Neutrophil (primary cell): ENCODE results near the gene DHX34.
A peak's percentile ranks its signal among the peaks of the same experiment; 100 is the strongest.

ENCODE experiments used
- H3K27ac ChIP-seq: fragments of 200-600 bp; sonication (generic); 2 replicates; pipeline ENCODE4 v1.5.1; 2016; ENCODE audit warnings: mild to moderate bottlenecking, moderate library complexity
- H3K27me3 ChIP-seq: fragments of 200-600 bp; sonication (generic); 2 replicates; pipeline ENCODE4 v1.6.0; 2016; ENCODE audit warnings: mild to moderate bottlenecking
- H3K36me3 ChIP-seq: fragments of 200-600 bp; sonication (generic); 2 replicates; pipeline ENCODE4 v1.5.1; 2017
- H3K4me1 ChIP-seq, 2 experiments: fragments of 200-600 bp in 1 of 2; sonication (generic) in 1 of 2; 1 replicate in 1 of 2; 2 replicates in 1 of 2; pipeline versions ENCODE4 v1.5.1 to v1.6.1; 2013 to 2016; ENCODE audit warnings: low read depth in 1 of 2, low read length in 1 of 2, mild to moderate bottlenecking in 1 of 2, moderate library complexity in 1 of 2; ENCODE audit not compliant: control insufficient read depth in 1 of 2, insufficient read depth in 1 of 2
- H3K4me3 ChIP-seq, 2 experiments: fragments of 200-600 bp in 1 of 2; sonication (generic) in 1 of 2; 1 replicate in 1 of 2; 2 replicates in 1 of 2; pipeline ENCODE4 v1.5.1; 2013 to 2016; ENCODE audit warnings: low read depth in 1 of 2, low read length in 1 of 2, mild to moderate bottlenecking in 1 of 2, moderate library complexity in 1 of 2
- H3K9me3 ChIP-seq: fragments of 200-600 bp; sonication (generic); 2 replicates; pipeline ENCODE4 v1.5.1; 2016
- CTCF ChIP-seq: fragments of 200-600 bp; sonication (generic); IDR thresholded peaks from 2 replicates; pipeline ENCODE4 v1.5.1; 2016; ENCODE audit warnings: antibody characterized with exemption

Gene DHX34

DNA sequence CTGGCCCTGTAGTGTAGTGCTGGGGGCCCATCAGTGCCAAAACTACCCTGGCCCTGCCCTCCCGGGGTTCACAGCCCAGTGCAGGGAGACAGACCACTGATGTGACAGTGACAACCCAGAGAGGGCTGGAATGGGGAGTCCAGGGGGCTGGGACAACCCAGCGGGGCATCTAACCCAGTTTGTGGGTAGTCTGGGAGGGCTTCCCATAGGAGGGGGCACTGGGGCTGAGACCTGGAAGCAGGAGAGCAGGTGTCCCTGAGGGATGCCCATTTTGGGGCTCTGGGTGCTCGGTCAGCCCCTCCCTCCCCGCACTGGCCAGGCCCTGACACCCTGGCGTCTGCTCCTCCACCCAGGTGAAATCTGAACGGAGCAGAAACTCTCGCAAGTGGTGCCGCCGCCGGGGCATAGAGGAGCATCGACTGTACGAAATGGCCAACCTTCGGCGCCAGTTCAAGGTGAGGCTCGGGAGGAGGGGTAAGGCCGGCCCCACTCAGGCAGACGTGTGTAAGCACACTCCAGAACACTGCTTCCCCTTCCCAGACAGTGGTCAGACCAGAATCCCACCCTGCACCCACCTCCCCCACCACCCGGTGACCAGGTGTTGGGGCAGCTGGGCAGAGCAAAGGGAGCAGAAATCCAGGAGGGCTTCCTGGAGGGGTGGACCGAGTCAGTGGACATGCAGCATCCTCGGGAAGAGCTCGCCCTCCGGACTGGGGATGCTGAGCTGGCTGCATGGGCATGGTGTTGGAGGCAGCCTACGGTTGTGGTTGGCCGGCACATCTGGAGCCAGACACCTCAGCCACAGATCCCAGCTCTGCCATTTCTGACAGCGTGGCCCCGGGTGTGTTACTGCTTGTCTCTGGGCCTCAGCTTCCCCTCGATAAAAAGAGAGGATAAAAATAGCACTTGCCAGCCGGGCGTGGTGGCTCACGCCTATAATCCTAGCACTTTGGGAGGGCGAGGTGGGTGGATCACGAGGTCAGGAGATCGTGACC is 24.4 kb downstream of the DHX34 start:
- Histone ChIP-seq H3K4me1 (peaks cover 55 to 70% of the 10 kb centered on the region in 2 experiments), H3K9me3 (no peaks in the 10 kb centered on the region), H3K36me3 (peaks cover 96% of the 10 kb centered on the region), H3K27me3 (no peaks in the 10 kb centered on the region), H3K27ac (peak overlapping the region; percentile 94), H3K4me3 (no peak overlapping the region)
- TF ChIP-seq CTCF, result no peak

GRCh38 chr19:47374876-47375693 is 26.0 kb downstream of the DHX34 start:
- Histone ChIP-seq H3K4me1 (peaks cover 44 to 63% of the 10 kb centered on the region in 2 experiments), H3K27me3 (no peaks in the 10 kb centered on the region), H3K36me3 (peaks cover 97% of the 10 kb centered on the region), H3K27ac (peak overlapping the region; percentile 94), H3K4me3 (no peak overlapping the region), H3K9me3 (no peaks in the 10 kb centered on the region)
- TF ChIP-seq CTCF, result no peak

- Histone ChIP-seq H3K4me3 (no peak overlapping the region), H3K27me3 (no peaks in the 10 kb centered on the region), H3K36me3 (peaks cover 100% of the 10 kb centered on the region), H3K27ac (peak overlapping the region; percentile 94), H3K4me1 (peaks cover 44 to 63% of the 10 kb centered on the region in 2 experiments), H3K9me3 (no peaks in the 10 kb centered on the region)
- TF ChIP-seq CTCF, result no peak
These were observed 26.8 kb downstream of the DHX34 start for GRCh38 chr19:47375694-47376588.

DNA sequence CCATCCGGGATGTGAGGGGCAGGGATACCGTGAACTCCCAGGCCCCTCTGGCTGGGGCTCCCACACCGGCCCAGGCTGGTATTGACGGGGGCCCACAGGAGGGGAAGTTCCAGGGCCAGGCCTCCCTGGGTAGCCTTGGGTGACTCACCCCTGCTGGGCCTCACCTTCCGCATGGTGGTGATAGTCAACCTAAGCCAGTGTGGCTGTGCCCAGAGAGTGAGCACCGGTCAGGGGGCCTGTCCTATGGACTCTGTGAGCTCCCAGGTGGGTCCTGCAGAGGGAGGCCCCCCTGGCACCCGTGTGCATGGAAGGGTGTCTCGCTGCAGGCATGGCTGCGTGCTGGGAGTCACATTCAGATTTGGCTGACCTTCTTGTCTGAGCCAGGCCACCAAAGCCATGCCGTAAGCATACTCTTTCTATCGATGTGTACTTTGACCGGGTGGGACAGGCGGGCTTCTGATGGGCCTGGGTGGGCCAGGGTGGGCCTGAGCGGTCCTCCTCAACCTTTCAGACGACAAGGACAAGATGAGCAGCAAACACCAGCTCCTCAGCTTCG is 27.6 kb downstream of the DHX34 start:
- H3K27ac ChIP-seq, result peak overlapping the region; percentile 94

More for the DNA sequence above, 27.6 kb downstream of the DHX34 start:
- Histone ChIP-seq H3K27me3 (no peaks in the 10 kb centered on the region), H3K36me3 (peaks cover 100% of the 10 kb centered on the region), H3K9me3 (no peaks in the 10 kb centered on the region), H3K4me1 (peaks cover 44 to 63% of the 10 kb centered on the region in 2 experiments), H3K4me3 (no peak overlapping the region)
- no peak for TF ChIP-seq CTCF
